ENCODE measurements around the gene SLC7A7. TPM values are rescaled to one million over a fixed set of nuclear protein-coding genes. Genes with fewer than 3 reads are reported as not detected.
"Not testable (repeated sequence)": the region's sequence is repeated elsewhere in the genome, so short reads cannot be mapped to it uniquely, and the experiment has no call there.

SLC7A7 gene
- polyA plus RNA-seq, 3 donors = 262 to 425 (median 371) TPM

DNA sequence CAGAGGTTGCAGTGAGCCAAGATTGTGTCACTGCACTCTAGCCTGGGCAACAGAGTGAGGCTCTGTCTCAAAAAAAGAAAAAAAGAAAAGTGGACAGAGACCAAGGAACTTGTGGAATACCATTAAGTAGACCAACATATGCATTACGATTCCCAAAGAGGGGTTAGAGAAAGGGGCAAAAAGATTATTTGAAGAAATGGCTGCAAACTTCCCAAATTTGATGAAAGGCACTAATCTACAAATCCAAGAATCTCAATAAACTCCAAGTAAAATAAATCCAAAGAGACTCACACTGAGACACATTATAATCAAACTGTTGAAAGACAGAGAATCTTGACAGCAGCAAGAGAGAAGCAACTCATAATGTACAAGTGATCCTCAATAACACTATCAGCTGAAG, 53.5 kb downstream of the SLC7A7 start:
- Histone ChIP-seq H3K79me2 (ENCODE audit: insufficient read depth, low read length) (peaks cover 2% of the 10 kb centered on the region), H4K20me1 (ENCODE audit: insufficient read depth, low read length) (no peaks in the 10 kb centered on the region), H3K9ac (ENCODE audit: insufficient read depth, low read length, poor library complexity, severe bottlenecking) (no peak overlapping the region), H3K4me2 (replicated peaks; ENCODE audit: extremely low read depth, low read length, poor library complexity, severe bottlenecking) (no peak overlapping the region), H3K4me3 (replicated peaks in 1 of 3; ENCODE audit: low read depth in 2 of 3, low read length in 3 of 3) (no peak overlapping the region), H2AFZ (ENCODE audit: insufficient read depth, low read depth, low read length, poor library complexity, severe bottlenecking) (no peak overlapping the region), H3K27me3 (ENCODE audit: control insufficient read depth in 2 of 2, insufficient read depth in 2 of 2, low read length in 2 of 2) (no peaks in the 10 kb centered on the region), H3K4me1 (ENCODE audit: control insufficient read depth in 1 of 2, insufficient read depth in 2 of 2, low read length in 2 of 2) (peaks cover 6 to 8% of the 10 kb centered on the region in 2 donors), H3K36me3 (replicated peaks in 1 of 2; ENCODE audit: control insufficient read depth in 1 of 2, insufficient read depth in 2 of 2, low read length in 2 of 2) (no peaks in the 10 kb centered on the region), H3K27ac (ENCODE audit: low read depth in 1 of 2, low read length in 2 of 2) (no peak overlapping the region), H3K9me3 (replicated peaks in 1 of 2; ENCODE audit: control insufficient read depth in 1 of 2, insufficient read depth in 1 of 2, low read length in 2 of 2) (peaks cover 8 to 10% of the 10 kb centered on the region in 2 donors)
- Mint-ChIP-seq H3K9me3 (peaks cover 9 to 18% (median 16%) of the 10 kb centered on the region in 7 donors), H3K4me3 (no peak overlapping the region), H3K27me3 (ENCODE audit: low read depth in 3 of 3) (peaks cover 1 to 2% (median 1%) of the 10 kb centered on the region in 3 donors), H3K36me3 (peaks cover 8 to 18% of the 10 kb centered on the region in 2 donors), H3K27ac (no peak overlapping the region), H3K4me1 (peaks cover 6% of the 10 kb centered on the region)
- TF ChIP-seq, protein P1, sequence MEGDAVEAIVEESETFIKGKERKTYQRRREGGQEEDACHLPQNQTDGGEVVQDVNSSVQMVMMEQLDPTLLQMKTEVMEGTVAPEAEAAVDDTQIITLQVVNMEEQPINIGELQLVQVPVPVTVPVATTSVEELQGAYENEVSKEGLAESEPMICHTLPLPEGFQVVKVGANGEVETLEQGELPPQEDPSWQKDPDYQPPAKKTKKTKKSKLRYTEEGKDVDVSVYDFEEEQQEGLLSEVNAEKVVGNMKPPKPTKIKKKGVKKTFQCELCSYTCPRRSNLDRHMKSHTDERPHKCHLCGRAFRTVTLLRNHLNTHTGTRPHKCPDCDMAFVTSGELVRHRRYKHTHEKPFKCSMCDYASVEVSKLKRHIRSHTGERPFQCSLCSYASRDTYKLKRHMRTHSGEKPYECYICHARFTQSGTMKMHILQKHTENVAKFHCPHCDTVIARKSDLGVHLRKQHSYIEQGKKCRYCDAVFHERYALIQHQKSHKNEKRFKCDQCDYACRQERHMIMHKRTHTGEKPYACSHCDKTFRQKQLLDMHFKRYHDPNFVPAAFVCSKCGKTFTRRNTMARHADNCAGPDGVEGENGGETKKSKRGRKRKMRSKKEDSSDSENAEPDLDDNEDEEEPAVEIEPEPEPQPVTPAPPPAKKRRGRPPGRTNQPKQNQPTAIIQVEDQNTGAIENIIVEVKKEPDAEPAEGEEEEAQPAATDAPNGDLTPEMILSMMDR (IDR thresholded peaks at IDR 0.05) = no peak
- DNase-seq = no peak
- intact Hi-C loops (cut with micrococcal nuclease) = loop anchor here in 1 of 2 donors (10.0 kb wide), 1 partner anchor 53 kb away; the partner anchor contains the start of gene SLC7A7
- WGBS (ENCODE audit: insufficient coverage) = no CpG with 5 or more reads among the region's 1 CpG

DNA sequence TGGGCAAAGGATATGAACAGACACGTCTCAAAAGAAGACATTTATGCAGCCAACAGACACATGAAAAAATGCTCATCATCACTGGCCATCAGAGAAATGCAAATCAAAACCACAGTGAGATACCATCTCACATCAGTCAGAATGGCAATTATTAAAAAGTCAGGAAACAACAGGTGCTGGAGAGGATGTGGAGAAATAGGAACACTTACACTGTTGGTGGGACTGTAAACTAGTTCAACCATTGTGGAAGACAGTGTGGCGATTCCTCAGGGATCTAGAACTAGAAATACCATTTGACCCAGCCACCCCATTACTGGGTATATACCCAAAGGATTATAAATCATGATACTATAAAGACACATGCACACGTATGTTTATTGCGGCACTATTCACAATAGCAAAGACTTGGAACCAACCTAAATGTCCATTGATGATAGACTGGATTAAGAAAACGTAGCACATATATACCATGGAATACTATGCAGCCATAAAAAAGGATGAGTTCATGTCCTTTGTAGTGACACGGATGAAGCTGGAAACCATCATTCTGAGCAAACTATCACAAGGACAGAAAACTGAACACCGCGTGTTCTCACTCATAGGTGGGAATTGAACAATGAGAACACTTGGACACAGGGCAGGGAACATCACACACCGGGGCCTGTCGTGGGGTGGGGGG, 57.1 kb downstream of the SLC7A7 start:
- H3K36me3 Mint-ChIP-seq = peaks cover 6 to 15% of the 10 kb centered on the region in 2 donors
- H3K4me2 ChIP-seq (replicated peaks; ENCODE audit: extremely low read depth, low read length, poor library complexity, severe bottlenecking); H3K36me3 ChIP-seq (replicated peaks in 1 of 2; ENCODE audit: control insufficient read depth in 1 of 2, insufficient read depth in 2 of 2, low read length in 2 of 2); H3K4me1 Mint-ChIP-seq; H3K9ac ChIP-seq (ENCODE audit: insufficient read depth, low read length, poor library complexity, severe bottlenecking); intact Hi-C loops (cut with micrococcal nuclease); H3K9me3 ChIP-seq (replicated peaks in 1 of 2; ENCODE audit: control insufficient read depth in 1 of 2, insufficient read depth in 1 of 2, low read length in 2 of 2); H3K4me1 ChIP-seq (ENCODE audit: control insufficient read depth in 1 of 2, insufficient read depth in 2 of 2, low read length in 2 of 2); DNase-seq; H3K79me2 ChIP-seq (ENCODE audit: insufficient read depth, low read length); H3K27me3 ChIP-seq (ENCODE audit: control insufficient read depth in 2 of 2, insufficient read depth in 2 of 2, low read length in 2 of 2); H3K4me3 Mint-ChIP-seq; H3K27ac Mint-ChIP-seq; H2AFZ ChIP-seq (ENCODE audit: insufficient read depth, low read depth, low read length, poor library complexity, severe bottlenecking); H3K27me3 Mint-ChIP-seq (ENCODE audit: low read depth in 3 of 3); H3K27ac ChIP-seq (ENCODE audit: low read depth in 1 of 2, low read length in 2 of 2); H4K20me1 ChIP-seq (ENCODE audit: insufficient read depth, low read length); H3K4me3 ChIP-seq (replicated peaks in 1 of 3; ENCODE audit: low read depth in 2 of 3, low read length in 3 of 3): not testable (repeated sequence)
- WGBS (ENCODE audit: insufficient coverage) = no CpG with 5 or more reads among the region's 10 CpGs
- H3K9me3 Mint-ChIP-seq = peaks cover 9 to 18% (median 16%) of the 10 kb centered on the region in 7 donors

All from CD14-positive monocyte (primary cell).